Testis (tissue), 2 donors: Measurements from ENCODE around the gene MYCT1.

Source experiments
- POLR2A ChIP-seq: fragments of 450-650 bp; IDR thresholded peaks from one replicate; pipeline ENCODE4 v1.6.1; 2017; ENCODE audit warnings: antibody characterized with exemption, mild to moderate bottlenecking, moderate library complexity
- TF ChIP-seq, protein P1 (sequence below), 3 experiments: fragments of 450-650 bp in 2 of 3; fragments of 200-600 bp in 1 of 3; sonication (generic) in 1 of 3; IDR thresholded peaks; one replicate each; pipeline ENCODE4 v1.5.1; 2016 to 2019; ENCODE audit warnings: antibody characterized with exemption in 3 of 3, mild to moderate bottlenecking in 2 of 3, moderate library complexity in 1 of 3

DNA sequence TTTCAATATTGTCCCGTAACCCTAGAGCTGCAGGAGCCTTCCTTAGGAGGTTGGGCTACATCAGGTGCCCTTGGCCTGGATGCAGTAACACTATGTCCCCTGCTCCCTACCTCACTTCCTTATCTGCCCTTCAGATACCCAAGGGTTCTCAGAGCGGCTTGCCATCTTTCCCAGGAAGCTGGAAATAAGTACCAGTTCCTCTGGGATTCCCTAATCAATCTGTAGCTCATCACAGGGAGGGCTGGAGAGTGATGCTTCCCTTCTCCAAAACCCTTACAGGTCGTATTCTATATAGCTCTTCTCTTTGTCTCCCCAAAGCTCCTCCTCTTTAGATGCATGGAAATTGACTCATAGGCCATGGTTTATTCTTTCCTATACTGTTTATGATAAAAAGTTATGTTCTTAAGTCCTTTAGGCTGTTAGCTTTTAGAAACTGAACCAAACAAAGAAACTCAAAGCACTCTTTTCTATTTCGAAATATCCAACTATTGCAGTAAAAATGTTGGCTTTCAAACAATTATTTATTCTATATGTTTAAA lies 4.2 kb downstream of the MYCT1 start:
- TF ChIP-seq, protein P1, sequence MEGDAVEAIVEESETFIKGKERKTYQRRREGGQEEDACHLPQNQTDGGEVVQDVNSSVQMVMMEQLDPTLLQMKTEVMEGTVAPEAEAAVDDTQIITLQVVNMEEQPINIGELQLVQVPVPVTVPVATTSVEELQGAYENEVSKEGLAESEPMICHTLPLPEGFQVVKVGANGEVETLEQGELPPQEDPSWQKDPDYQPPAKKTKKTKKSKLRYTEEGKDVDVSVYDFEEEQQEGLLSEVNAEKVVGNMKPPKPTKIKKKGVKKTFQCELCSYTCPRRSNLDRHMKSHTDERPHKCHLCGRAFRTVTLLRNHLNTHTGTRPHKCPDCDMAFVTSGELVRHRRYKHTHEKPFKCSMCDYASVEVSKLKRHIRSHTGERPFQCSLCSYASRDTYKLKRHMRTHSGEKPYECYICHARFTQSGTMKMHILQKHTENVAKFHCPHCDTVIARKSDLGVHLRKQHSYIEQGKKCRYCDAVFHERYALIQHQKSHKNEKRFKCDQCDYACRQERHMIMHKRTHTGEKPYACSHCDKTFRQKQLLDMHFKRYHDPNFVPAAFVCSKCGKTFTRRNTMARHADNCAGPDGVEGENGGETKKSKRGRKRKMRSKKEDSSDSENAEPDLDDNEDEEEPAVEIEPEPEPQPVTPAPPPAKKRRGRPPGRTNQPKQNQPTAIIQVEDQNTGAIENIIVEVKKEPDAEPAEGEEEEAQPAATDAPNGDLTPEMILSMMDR (IDR thresholded peaks at IDR 0.05): no peak
- TF ChIP-seq POLR2A: no peak
